GM12878 (cell line): Measurements from ENCODE around the gene AFF1. TPM values are rescaled to one million over a fixed set of nuclear protein-coding genes. Genes with fewer than 3 reads are reported as not detected.

Experiments
- ATAC-seq: fragments of 200-7000 bp; cut with Tn5 transposase; 3 replicates; pipeline ENCODE4 v1.9.1; 2020; ENCODE audit warnings: mild to moderate bottlenecking, moderate library complexity
- BruUV-seq: library from RNA; stranded (reverse); fragments of 400-500 nt; replicated peaks from 2 replicates; lab custom pipeline; 2021; lab: Mats Ljungman, UMichigan
- CTCF ChIA-PET: fragments of 300-600 bp; sonication (Branson Sonifier 250); formaldehyde crosslinking; extraction: SDS; loops from one replicate; lab custom pipeline; 2021; ENCODE audit warnings: inconsistent platforms; lab: Yijun Ruan, JAX
- POLR2A ChIA-PET: fragments of 350-600 bp; formaldehyde crosslinking; extraction: SDS; loops from one replicate; lab custom pipeline; 2021; ENCODE audit warnings: inconsistent platforms; lab: Charles Lee
- RAD21 ChIA-PET: fragments of 300-600 bp; sonication (Branson Sonifier 250); formaldehyde crosslinking; loops from one replicate; lab custom pipeline; 2023; ENCODE audit warnings: antibody characterized with exemption; ENCODE audit not compliant: unreplicated experiment; lab: Charles Lee
- SMC1A ChIA-PET: fragments of 300-600 bp; sonication (Branson Sonifier 250); formaldehyde crosslinking; loops from one replicate; lab custom pipeline; 2023; ENCODE audit not compliant: unreplicated experiment, uncharacterized antibody; lab: Charles Lee
- DNase-seq: peaks from one replicate; pipeline ENCODE4 v3.0.0-alpha.2; 2011; ENCODE audit warnings: low read depth, low spot score
- FAIRE-seq: peaks from 3 replicates; lab custom pipeline; 2011; peaks lifted over from hg19 to GRCh38; lab: Jason Lieb, UNC
- H2AFZ ChIP-seq: 2 replicates; pipeline ENCODE4 v1.6.0; 2011; ENCODE audit warnings: low read depth, low read length, control low read depth; ENCODE audit not compliant: control insufficient read depth
- H3K27ac ChIP-seq: 2 replicates; pipeline ENCODE4 v1.5.1; 2011; ENCODE audit warnings: control low read depth; ENCODE audit not compliant: control insufficient read depth, insufficient read depth
- H3K27me3 ChIP-seq, 2 experiments: replicated peaks in 1 of 2; 2 replicates each; pipeline versions ENCODE4 v1.6.0 to v1.6.1; 2011; ENCODE audit warnings: low read length in 1 of 2; ENCODE audit not compliant: control insufficient read depth in 2 of 2, insufficient read depth in 2 of 2
- H3K36me3 ChIP-seq, 2 experiments: 2 replicates each; pipeline ENCODE4 v1.5.1; 2011; ENCODE audit warnings: low read length in 1 of 2; ENCODE audit not compliant: control insufficient read depth in 2 of 2, insufficient read depth in 2 of 2
- H3K4me1 ChIP-seq: 2 replicates; pipeline ENCODE4 v1.6.1; 2011; ENCODE audit warnings: mild to moderate bottlenecking, low read length, moderate library complexity, mixed read lengths; ENCODE audit not compliant: control insufficient read depth, insufficient read depth
- H3K4me2 ChIP-seq: 2 replicates; pipeline ENCODE4 v1.6.0; 2011; ENCODE audit warnings: control low read depth; ENCODE audit not compliant: control insufficient read depth, insufficient read depth
- H3K4me3 ChIP-seq: fragments of 200-600 bp; sonication (generic); 2 replicates; pipeline ENCODE4 v1.5.1; 2016
- H3K79me2 ChIP-seq: 2 replicates; pipeline ENCODE4 v1.6.0; 2011; ENCODE audit warnings: low read length; ENCODE audit not compliant: control insufficient read depth, insufficient read depth
- H3K9ac ChIP-seq: 2 replicates; pipeline ENCODE4 v1.8.0; 2011; ENCODE audit warnings: low read length, control low read depth, mixed read lengths; ENCODE audit not compliant: control insufficient read depth, insufficient read depth
- H3K9me3 ChIP-seq: replicated peaks from 3 replicates; pipeline ENCODE4 v1.5.1; 2011; ENCODE audit warnings: mild to moderate bottlenecking, low read length; ENCODE audit not compliant: control insufficient read depth, insufficient read depth
- H4K20me1 ChIP-seq: 2 replicates; pipeline ENCODE4 v1.6.0; 2011; ENCODE audit not compliant: control insufficient read depth, insufficient read depth
- ASH2L ChIP-seq: fragments of 300-600, 200-600 bp; sonication (generic); IDR thresholded peaks from 2 replicates; pipeline ENCODE4 v1.6.1; 2017; ENCODE audit warnings: low read depth, mild to moderate bottlenecking, borderline replicate concordance
- BMI1 ChIP-seq: fragments of 450-650 bp; IDR thresholded peaks from 2 replicates; pipeline ENCODE4 v1.6.1; 2016; ENCODE audit warnings: mild to moderate bottlenecking, moderate library complexity, borderline replicate concordance
- CBX5 ChIP-seq: sonication (generic); IDR thresholded peaks from 2 replicates; pipeline ENCODE4 v1.6.1; 2016; ENCODE audit warnings: low read depth, moderate library complexity, mild to moderate bottlenecking, inconsistent platforms
- CTCF ChIP-seq, 3 experiments: IDR thresholded peaks in 2 of 3; conservative IDR thresholded peaks in 1 of 3; 2 replicates each; pipeline ENCODE4 v1.5.1; 2011; ENCODE audit warnings: low read depth in 3 of 3, low read length in 3 of 3, mild to moderate bottlenecking in 3 of 3, control low read depth in 2 of 3, moderate library complexity in 2 of 3, inconsistent platforms in 1 of 3, mixed read lengths in 1 of 3; ENCODE audit not compliant: control insufficient read depth in 2 of 3, insufficient read depth in 1 of 3; ENCODE audit errors: extremely low read depth in 1 of 3
- EED ChIP-seq: sonication (generic); IDR thresholded peaks from 2 replicates; pipeline ENCODE4 v1.6.1; 2016; ENCODE audit warnings: antibody characterized with exemption, low read depth
- ETV6 ChIP-seq, 2 experiments: fragments of 450-650 bp in 1 of 2; IDR thresholded peaks in 1 of 2; conservative IDR thresholded peaks in 1 of 2; 2 replicates each; pipeline ENCODE4 v1.6.1; 2014; ENCODE audit warnings: antibody characterized with exemption in 1 of 2, borderline replicate concordance in 1 of 2, low read depth in 1 of 2, mild to moderate bottlenecking in 1 of 2, moderate library complexity in 1 of 2
- FOXK2 ChIP-seq: fragments of 450-650 bp; IDR thresholded peaks from 2 replicates; pipeline ENCODE4 v1.6.1; 2017; ENCODE audit warnings: mild to moderate bottlenecking, moderate library complexity
- IRF4 ChIP-seq: IDR thresholded peaks from 2 replicates; pipeline ENCODE4 v1.6.1; 2011; ENCODE audit warnings: low read depth, low read length
- JUNB ChIP-seq: IDR thresholded peaks from 2 replicates; pipeline ENCODE4 v1.6.1; 2016; ENCODE audit warnings: antibody characterized with exemption, mild to moderate bottlenecking
- KAT2A ChIP-seq: conservative IDR thresholded peaks from 2 replicates; pipeline ENCODE4 v1.6.1; 2011; ENCODE audit warnings: low read depth, low read length; ENCODE audit not compliant: control insufficient read depth
- KLF5 ChIP-seq: fragments of 450-650 bp; IDR thresholded peaks from 2 replicates; pipeline ENCODE4 v1.6.1; 2014; ENCODE audit warnings: mild to moderate bottlenecking; ENCODE audit not compliant: partially characterized antibody
- LARP7 ChIP-seq: fragments of 450-650 bp; IDR thresholded peaks from 2 replicates; pipeline ENCODE4 v1.6.1; 2017; ENCODE audit warnings: mild to moderate bottlenecking
- NBN ChIP-seq: fragments of 450-650 bp; IDR thresholded peaks from 2 replicates; pipeline ENCODE4 v1.6.1; 2016
- NFYB ChIP-seq: IDR thresholded peaks from 2 replicates; pipeline ENCODE4 v1.6.1; 2011; ENCODE audit warnings: low read depth, mild to moderate bottlenecking, low read length, improper control_type of control experiment, moderate library complexity; ENCODE audit not compliant: insufficient read depth
- RELA ChIP-seq: fragments of 450-650 bp; IDR thresholded peaks from 2 replicates; pipeline ENCODE4 v1.8.0; 2014; ENCODE audit warnings: borderline replicate concordance; ENCODE audit not compliant: partially characterized antibody
- SIN3A ChIP-seq: IDR thresholded peaks from 2 replicates; pipeline ENCODE4 v1.6.1; 2012; ENCODE audit warnings: low read depth, low read length, improper control_type of control experiment
- WGBS: methylation state at CpG from one replicate; pipeline ENCODE4 v1.1.6; 2016; ENCODE audit warnings: low lambda C conversion rate; ENCODE audit not compliant: insufficient replicate concordance, insufficient coverage; ENCODE audit errors: missing lambda C conversion rate; 5-methylcytosine and 5-hydroxymethylcytosine counted together
- in situ Hi-C: fragments of 300-500 bp; cut with MboI; formaldehyde crosslinking; loops from 9 replicates; pipeline ENCODE4 v1.14.3; 2018; ENCODE audit warnings: mixed read lengths
- intact Hi-C: fragments of 100-400 bp; cut with micrococcal nuclease; formaldehyde crosslinking; loops from one replicate; pipeline ENCODE4 v1.14.2; 2022; ENCODE audit not compliant: unreplicated experiment
- polyA plus RNA-seq, 11 experiments: library from polyadenylated mRNA; depleted of rRNA in 4 of 11; unstranded in 6 of 11; stranded (reverse) in 5 of 11; fragments of >200 nt; fragmentation: Nextera tagmentation in 4 of 11; fragmentation: Illumina TruSeq in 1 of 11; extraction: Ambion mirVana in 4 of 11; extraction: Trizol in 1 of 11; gene quantifications; 1 replicate in 1 of 11; 2 replicates in 10 of 11; pipeline versions ENCODE4 v1.2.1 to v1.2.3, GENCODE V29; 2011 to 2016; ENCODE audit warnings: inconsistent platforms in 2 of 11, missing spikeins in 2 of 11, low read depth in 1 of 11
- total RNA-seq, 4 experiments: library from RNA; depleted of rRNA in 3 of 4; stranded (reverse); fragments of >200 nt in 3 of 4; fragmentation: Illumina TruSeq in 1 of 4; extraction: Trizol in 1 of 4; gene quantifications; 2 replicates each; pipeline versions ENCODE4 v1.2.1 to v1.2.3, GENCODE V29; 2013 to 2021
- TF ChIP-seq, protein P1 (sequence below): IDR thresholded peaks from 2 replicates; pipeline ENCODE4 v1.6.1; 2012; ENCODE audit warnings: low read length, inconsistent platforms
- TF ChIP-seq, protein P2 (sequence below): fragments of 450-650 bp; IDR thresholded peaks from 2 replicates; pipeline ENCODE4 v1.6.1; 2016; ENCODE audit warnings: mild to moderate bottlenecking

The AFF1 gene
- total and polyA plus RNA-seq, 10 of the 15 experiments (the other 5 are each of a cell fraction or from before 2014, with no cell fraction given): 3.5 to 56.1 (median 21.5) TPM

- Histone ChIP-seq H2AFZ (no peak overlapping the region), H3K4me1 (peaks cover 16% of the 10 kb centered on the region)
- TF ChIP-seq FOXK2 (no peak), NBN (no peak), SIN3A (no peak), CBX5 (no peak), LARP7 (no peak), BMI1 (no peak), NFYB (no peak), ETV6 (conservative IDR thresholded peaks at IDR 0.05 in 1 of 2, IDR thresholded peaks at IDR 0.05 in 1 of 2; ENCODE audit: borderline replicate concordance in 1 of 2, low read depth in 1 of 2) (no peak), JUNB (no peak), KAT2A (no peak), EED (no peak), RELA (no peak), IRF4 (no peak), CTCF (IDR thresholded peaks at IDR 0.05 in 2 of 3, conservative IDR thresholded peaks at IDR 0.05 in 1 of 3; ENCODE audit: control insufficient read depth in 2 of 3, extremely low read depth in 1 of 3, insufficient read depth in 1 of 3, low read depth in 3 of 3, low read length in 3 of 3) (no peak), ASH2L (no peak), KLF5 (no peak)
- TF ChIP-seq, protein P1, sequence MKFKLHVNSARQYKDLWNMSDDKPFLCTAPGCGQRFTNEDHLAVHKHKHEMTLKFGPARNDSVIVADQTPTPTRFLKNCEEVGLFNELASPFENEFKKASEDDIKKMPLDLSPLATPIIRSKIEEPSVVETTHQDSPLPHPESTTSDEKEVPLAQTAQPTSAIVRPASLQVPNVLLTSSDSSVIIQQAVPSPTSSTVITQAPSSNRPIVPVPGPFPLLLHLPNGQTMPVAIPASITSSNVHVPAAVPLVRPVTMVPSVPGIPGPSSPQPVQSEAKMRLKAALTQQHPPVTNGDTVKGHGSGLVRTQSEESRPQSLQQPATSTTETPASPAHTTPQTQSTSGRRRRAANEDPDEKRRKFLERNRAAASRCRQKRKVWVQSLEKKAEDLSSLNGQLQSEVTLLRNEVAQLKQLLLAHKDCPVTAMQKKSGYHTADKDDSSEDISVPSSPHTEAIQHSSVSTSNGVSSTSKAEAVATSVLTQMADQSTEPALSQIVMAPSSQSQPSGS: no peak
- TF ChIP-seq, protein P2, sequence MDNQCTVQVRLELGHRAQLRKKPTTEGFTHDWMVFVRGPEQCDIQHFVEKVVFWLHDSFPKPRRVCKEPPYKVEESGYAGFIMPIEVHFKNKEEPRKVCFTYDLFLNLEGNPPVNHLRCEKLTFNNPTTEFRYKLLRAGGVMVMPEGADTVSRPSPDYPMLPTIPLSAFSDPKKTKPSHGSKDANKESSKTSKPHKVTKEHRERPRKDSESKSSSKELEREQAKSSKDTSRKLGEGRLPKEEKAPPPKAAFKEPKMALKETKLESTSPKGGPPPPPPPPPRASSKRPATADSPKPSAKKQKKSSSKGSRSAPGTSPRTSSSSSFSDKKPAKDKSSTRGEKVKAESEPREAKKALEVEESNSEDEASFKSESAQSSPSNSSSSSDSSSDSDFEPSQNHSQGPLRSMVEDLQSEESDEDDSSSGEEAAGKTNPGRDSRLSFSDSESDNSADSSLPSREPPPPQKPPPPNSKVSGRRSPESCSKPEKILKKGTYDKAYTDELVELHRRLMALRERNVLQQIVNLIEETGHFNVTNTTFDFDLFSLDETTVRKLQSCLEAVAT: no peak
- TF ChIP-seq, all 136 proteins: peak for 0
- SMC1A ChIA-PET: interaction anchor here (0.6 to 6.9 kb wide), 13 partner anchors 10 to 594 kb away, joined by 3 to 267 read pairs (median 4); partner anchors contain the start of gene AFF1
- no peak overlapping the region for H3K4me3 ChIP-seq
- H3K9me3 ChIP-seq: no peaks in the 10 kb centered on the region
- in situ Hi-C loops: loop anchor here (5.0 kb wide), 1 partner anchor 168 kb away; no protein-coding TSS in a partner anchor
- intact Hi-C loops: loop anchor here (5.0 kb wide), 1 partner anchor 593 kb away; no protein-coding TSS in a partner anchor
- no peaks in the 10 kb centered on the region; the same call in 1 of the 2 replicates for H4K20me1 ChIP-seq
- RAD21 ChIA-PET: interaction anchor here (0.7 to 6.6 kb wide), 6 partner anchors 15 to 593 kb away, joined by 3 to 183 read pairs (median 50); partner anchors contain the start of gene AFF1
- no TSS peak for BruUV-seq
- ATAC-seq: no peak
- H3K79me2 ChIP-seq: peaks cover 19% of the 10 kb centered on the region
- 96% methylated on average over 3 of the region's 3 CpGs for WGBS
- no peak for FAIRE-seq
- H3K4me2 ChIP-seq: no peak overlapping the region
- H3K9ac ChIP-seq: no peak overlapping the region
- H3K27me3 ChIP-seq: no peaks in the 10 kb centered on the region
- POLR2A ChIA-PET: interaction anchor here (1.2 to 2.3 kb wide), 3 partner anchors 10 to 17 kb away, joined by 6 to 7 read pairs (median 7); no protein-coding TSS in a partner anchor
- no peak for DNase-seq
- H3K36me3 ChIP-seq: peaks cover 4 to 42% of the 10 kb centered on the region in 2 experiments
- H3K27ac ChIP-seq: no peak overlapping the region
- CTCF ChIA-PET: interaction anchor here (1.2 to 7.8 kb wide), 8 partner anchors 8 to 168 kb away, joined by 3 to 293 read pairs (median 30); partner anchors contain the start of gene AFF1
These were observed 155.5 kb downstream of the AFF1 start for GRCh38 chr4:87090305-87090704.
